ENCODE measurements around the gene NLRP3. TPM values are rescaled to one million over a fixed set of nuclear protein-coding genes. Genes with fewer than 3 reads are reported as not detected.

The NLRP3 gene
- total and polyA plus RNA-seq, 2 donors (not counting 1 experiment from before 2014, with no cell fraction given): 1.4 to 1.7 TPM

GRCh38 chr1:247465796-247466195 lies 49.8 kb downstream of the NLRP3 start:
- ATAC-seq (ENCODE audit: low read depth) (no peak), DNase-seq (no peak)
- no peaks in the 10 kb centered on the region for H3K9me3 Mint-ChIP-seq (ENCODE audit: insufficient read depth)
- Histone ChIP-seq H3K79me2 (ENCODE audit: control insufficient read depth, insufficient read depth, low read length) (no peaks in the 10 kb centered on the region), H3K4me3 (ENCODE audit: control extremely low read depth in 1 of 5, extremely low read depth in 1 of 5, insufficient read depth in 1 of 5, low read depth in 2 of 5, low read length in 4 of 5) (no peak overlapping the region), H3K27ac (ENCODE audit: low read length in 2 of 2) (no peak overlapping the region), H3K27me3 (replicated peaks in 1 of 4; ENCODE audit: control extremely low read depth in 1 of 4, control insufficient read depth in 3 of 4, insufficient read depth in 4 of 4, low read length in 3 of 4) (no peaks in the 10 kb centered on the region), H3K4me1 (ENCODE audit: control insufficient read depth in 2 of 2, insufficient read depth in 2 of 2, low read length in 2 of 2) (no peaks in the 10 kb centered on the region), H3K36me3 (replicated peaks in 1 of 2; ENCODE audit: control extremely low read depth in 1 of 2, control insufficient read depth in 1 of 2, extremely low read depth in 1 of 2, insufficient read depth in 2 of 2, low read length in 1 of 2) (no peaks in the 10 kb centered on the region), H3K9ac (ENCODE audit: low read length) (no peak overlapping the region), H3K9me3 (ENCODE audit: control extremely low read depth in 1 of 3, control insufficient read depth in 2 of 3, insufficient read depth in 1 of 3, low read length in 2 of 3) (peaks cover 0 to 3% (median 2%) of the 10 kb centered on the region in 3 donors), H2AFZ (ENCODE audit: insufficient read depth, low read depth, low read length, poor library complexity, severe bottlenecking) (no peak overlapping the region), H3K4me2 (replicated peaks; ENCODE audit: low read depth, low read length, poor library complexity, severe bottlenecking) (no peak overlapping the region), H4K20me1 (ENCODE audit: control insufficient read depth, insufficient read depth, low read length, poor library complexity, severe bottlenecking) (no peaks in the 10 kb centered on the region)
- no peaks in the 10 kb centered on the region for H3K27me3 Mint-ChIP-seq
- H3K4me3 Mint-ChIP-seq: no peak overlapping the region
- WGBS (ENCODE audit: insufficient coverage): 63% methylated on average over 4 of the region's 6 CpGs
- ChIA-PET POLR2A (no interaction called here), CTCF (no interaction called here)
- H3K4me1 Mint-ChIP-seq: no peaks in the 10 kb centered on the region
- no peak overlapping the region for H3K27ac Mint-ChIP-seq
- intact Hi-C loops (cut with micrococcal nuclease): no loop called here
- TF ChIP-seq EZH2 (IDR thresholded peaks at IDR 0.05; ENCODE audit: borderline replicate concordance, insufficient read depth, low read depth, low read length, poor library complexity, severe bottlenecking): no peak
- no peak for TF ChIP-seq CTCF (IDR thresholded peaks at IDR 0.05)

GRCh38 chr1:247467129-247467528 lies 51.2 kb downstream of the NLRP3 start:
- no peak overlapping the region for H2AFZ ChIP-seq (ENCODE audit: insufficient read depth, low read depth, low read length, poor library complexity, severe bottlenecking)
- peaks cover 0 to 3% (median 2%) of the 10 kb centered on the region in 3 donors for H3K9me3 ChIP-seq (ENCODE audit: control extremely low read depth in 1 of 3, control insufficient read depth in 2 of 3, insufficient read depth in 1 of 3, low read length in 2 of 3)
- no peaks in the 10 kb centered on the region for H3K79me2 ChIP-seq (ENCODE audit: control insufficient read depth, insufficient read depth, low read length)
- no peak overlapping the region for H3K9ac ChIP-seq (ENCODE audit: low read length)
- POLR2A ChIA-PET: no interaction called here
- no peak for TF ChIP-seq EZH2 (IDR thresholded peaks at IDR 0.05; ENCODE audit: borderline replicate concordance, insufficient read depth, low read depth, low read length, poor library complexity, severe bottlenecking)
- no peak for TF ChIP-seq CTCF (IDR thresholded peaks at IDR 0.05)
- intact Hi-C loops (cut with micrococcal nuclease): no loop called here
- no peak overlapping the region for H3K4me2 ChIP-seq (replicated peaks; ENCODE audit: low read depth, low read length, poor library complexity, severe bottlenecking)
- DNase-seq: no peak
- H4K20me1 ChIP-seq (ENCODE audit: control insufficient read depth, insufficient read depth, low read length, poor library complexity, severe bottlenecking): no peaks in the 10 kb centered on the region
- ATAC-seq (ENCODE audit: low read depth): no peak
- no peak overlapping the region for H3K27ac ChIP-seq (ENCODE audit: low read length in 2 of 2)
- H3K27me3 ChIP-seq (replicated peaks in 1 of 4; ENCODE audit: control extremely low read depth in 1 of 4, control insufficient read depth in 3 of 4, insufficient read depth in 4 of 4, low read length in 3 of 4): no peaks in the 10 kb centered on the region
- peaks cover 0 to 4% of the 10 kb centered on the region in 2 donors for H3K4me1 ChIP-seq (ENCODE audit: control insufficient read depth in 2 of 2, insufficient read depth in 2 of 2, low read length in 2 of 2)
- peaks cover 8% of the 10 kb centered on the region for H3K4me1 Mint-ChIP-seq
- no CpG with 5 or more reads among the region's 2 CpGs for WGBS (ENCODE audit: insufficient coverage)
- no peak overlapping the region for H3K27ac Mint-ChIP-seq
- H3K4me3 Mint-ChIP-seq: no peak overlapping the region
- CTCF ChIA-PET: no interaction called here
- H3K36me3 ChIP-seq (replicated peaks in 1 of 2; ENCODE audit: control extremely low read depth in 1 of 2, control insufficient read depth in 1 of 2, extremely low read depth in 1 of 2, insufficient read depth in 2 of 2, low read length in 1 of 2): no peaks in the 10 kb centered on the region
- H3K9me3 Mint-ChIP-seq (ENCODE audit: insufficient read depth): no peaks in the 10 kb centered on the region
- no peak overlapping the region for H3K4me3 ChIP-seq (ENCODE audit: control extremely low read depth in 1 of 5, extremely low read depth in 1 of 5, insufficient read depth in 1 of 5, low read depth in 2 of 5, low read length in 4 of 5)
- H3K27me3 Mint-ChIP-seq: no peaks in the 10 kb centered on the region
